Activated naive CD8-positive, alpha-beta T cell treated with anti-CD3 and anti-CD28 coated beads for 36 hours (primary cell): ENCODE measurements around the gene DQX1. TPM values are rescaled to one million over a fixed set of nuclear protein-coding genes. Genes with fewer than 3 reads are reported as not detected.

Experiments
- DNase-seq: peaks from one replicate; pipeline ENCODE4 v3.0.0; 2021
- H3K27ac Mint-ChIP-seq: one replicate; pipeline ENCODE4 v1.8.0; 2022; ENCODE audit warnings: mild to moderate bottlenecking, moderate library complexity, mixed read lengths
- H3K27me3 Mint-ChIP-seq: one replicate; pipeline ENCODE4 v1.8.0; 2022; ENCODE audit warnings: mild to moderate bottlenecking, mixed read lengths
- H3K36me3 Mint-ChIP-seq: one replicate; pipeline ENCODE4 v1.8.0; 2021; ENCODE audit warnings: mild to moderate bottlenecking, mixed read lengths
- H3K4me1 Mint-ChIP-seq: one replicate; pipeline ENCODE4 v1.8.0; 2021; ENCODE audit warnings: mixed read lengths
- H3K4me3 Mint-ChIP-seq: one replicate; pipeline ENCODE4 v1.8.0; 2022; ENCODE audit warnings: mild to moderate bottlenecking, moderate library complexity, mixed read lengths
- H3K9me3 Mint-ChIP-seq: one replicate; pipeline ENCODE4 v1.8.0; 2022; ENCODE audit warnings: mixed read lengths
- total RNA-seq, 2 experiments: library from RNA; stranded (reverse); gene quantifications; one replicate each; pipeline ENCODE4 v1.2.3, GENCODE V29; 2021

DQX1 gene
- total RNA-seq, 2 experiments from 2014 or later: 0.16 to 0.27 TPM

- peak within 1 kb of the TSS; percentile 98 for H3K27ac Mint-ChIP-seq
- H3K27me3 Mint-ChIP-seq: no peaks in the 10 kb centered on the region
- H3K4me1 Mint-ChIP-seq: peaks cover 40% of the 10 kb centered on the region
- H3K4me3 Mint-ChIP-seq: peak within 1 kb of the TSS; percentile 98
- peaks cover 64% of the 10 kb centered on the region for H3K36me3 Mint-ChIP-seq
- peaks cover 2% of the 10 kb centered on the region for H3K9me3 Mint-ChIP-seq
- peak; percentile 96 for DNase-seq
These were observed 3.6 kb upstream of the DQX1 start, which contains the start of the genes AUP1 and HTRA2 for GRCh38 chr2:74529357-74530238. TSS of gene AUP1 (minus strand) at chr2:74529706. CDS start at chr2:74529629, 77 bp downstream. TSS of gene HTRA2 (plus strand) at chr2:74529933. CDS start at chr2:74530007, 74 bp downstream.

DNA sequence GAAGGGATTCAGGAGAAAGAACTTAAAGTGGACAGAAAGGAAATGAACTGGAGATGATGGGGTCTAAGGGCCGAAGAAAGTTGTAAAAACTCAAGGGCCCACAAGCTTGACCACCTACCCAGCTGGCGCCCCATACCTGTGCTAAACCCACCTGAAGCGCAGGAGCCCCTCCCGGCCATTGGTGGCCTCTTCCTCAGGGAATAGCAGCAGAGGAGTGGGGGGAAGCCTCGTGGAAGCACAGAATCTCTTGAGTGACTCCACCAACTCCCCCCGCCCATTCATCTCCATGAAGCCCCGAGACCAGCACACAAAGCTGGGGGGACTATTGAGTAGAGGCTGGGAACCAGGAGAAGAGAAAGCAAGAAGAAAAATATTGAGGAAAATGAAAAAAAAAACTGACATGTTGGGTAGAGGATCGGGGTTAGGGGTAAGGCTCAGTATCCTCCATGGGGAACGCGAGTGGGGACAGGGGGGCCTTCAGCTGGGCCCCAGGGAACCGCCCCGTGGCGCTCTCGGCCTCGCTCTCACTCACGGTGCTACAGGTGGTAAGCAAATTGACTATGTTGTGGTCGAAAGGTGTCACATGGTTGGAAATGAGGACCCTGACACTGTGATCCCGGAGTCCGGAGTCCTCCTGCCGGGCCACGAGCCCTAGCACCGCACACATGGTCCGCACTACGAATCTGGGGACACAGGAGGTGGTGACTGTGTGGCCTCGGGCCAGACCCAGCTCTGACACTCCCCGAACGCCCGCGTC is 2.7 kb upstream of the DQX1 start:
- H3K4me1 Mint-ChIP-seq: peaks cover 40% of the 10 kb centered on the region
- H3K36me3 Mint-ChIP-seq: peaks cover 64% of the 10 kb centered on the region
- H3K9me3 Mint-ChIP-seq: peaks cover 2% of the 10 kb centered on the region
- peak overlapping the region; percentile 98 for H3K27ac Mint-ChIP-seq
- no peaks in the 10 kb centered on the region for H3K27me3 Mint-ChIP-seq
- H3K4me3 Mint-ChIP-seq: peak overlapping the region; percentile 98
- no peak for DNase-seq

GRCh38 chr2:74527741-74528140 is 1.7 kb upstream of the DQX1 start:
- Mint-ChIP-seq H3K4me1 (peaks cover 40% of the 10 kb centered on the region), H3K27ac (no peak overlapping the region), H3K27me3 (no peaks in the 10 kb centered on the region), H3K4me3 (peak overlapping the region; percentile 98), H3K9me3 (peaks cover 2% of the 10 kb centered on the region), H3K36me3 (peaks cover 63% of the 10 kb centered on the region)
- DNase-seq: no peak

DNA sequence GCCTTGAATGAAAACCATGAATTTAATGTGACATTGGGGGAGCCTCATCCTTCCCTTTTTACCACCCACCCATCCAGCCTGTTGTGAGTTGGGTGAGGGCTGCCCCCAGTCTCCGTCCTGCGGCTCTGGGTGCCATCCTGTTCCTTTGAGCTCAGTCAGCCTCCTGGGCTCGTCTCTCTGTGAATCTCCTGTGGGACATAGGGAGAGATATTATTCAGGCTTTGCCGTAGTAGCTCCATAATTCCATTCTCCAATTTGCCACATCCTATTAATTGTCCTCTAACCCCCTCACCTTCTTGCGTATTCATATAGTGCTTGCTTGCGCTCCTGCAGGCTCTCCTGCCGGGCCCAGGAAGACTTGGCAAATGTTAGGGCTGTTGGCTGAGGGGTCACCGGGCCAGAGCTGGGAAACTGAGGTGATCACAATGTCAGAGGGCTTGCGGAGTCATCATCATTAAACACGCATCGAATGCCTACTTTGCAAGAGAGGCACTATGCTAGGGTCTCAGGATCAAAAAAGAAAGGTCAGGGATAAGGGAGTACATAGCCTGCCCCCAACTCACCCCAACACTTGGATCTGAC is 709 bp upstream of the DQX1 start:
- no peak for DNase-seq
- H3K27ac Mint-ChIP-seq: no peak overlapping the region
- no peak overlapping the region for H3K4me3 Mint-ChIP-seq
- peaks cover 33% of the 10 kb centered on the region for H3K4me1 Mint-ChIP-seq
- H3K27me3 Mint-ChIP-seq: no peaks in the 10 kb centered on the region
- H3K36me3 Mint-ChIP-seq: peaks cover 54% of the 10 kb centered on the region
- peaks cover 2% of the 10 kb centered on the region for H3K9me3 Mint-ChIP-seq

DNA sequence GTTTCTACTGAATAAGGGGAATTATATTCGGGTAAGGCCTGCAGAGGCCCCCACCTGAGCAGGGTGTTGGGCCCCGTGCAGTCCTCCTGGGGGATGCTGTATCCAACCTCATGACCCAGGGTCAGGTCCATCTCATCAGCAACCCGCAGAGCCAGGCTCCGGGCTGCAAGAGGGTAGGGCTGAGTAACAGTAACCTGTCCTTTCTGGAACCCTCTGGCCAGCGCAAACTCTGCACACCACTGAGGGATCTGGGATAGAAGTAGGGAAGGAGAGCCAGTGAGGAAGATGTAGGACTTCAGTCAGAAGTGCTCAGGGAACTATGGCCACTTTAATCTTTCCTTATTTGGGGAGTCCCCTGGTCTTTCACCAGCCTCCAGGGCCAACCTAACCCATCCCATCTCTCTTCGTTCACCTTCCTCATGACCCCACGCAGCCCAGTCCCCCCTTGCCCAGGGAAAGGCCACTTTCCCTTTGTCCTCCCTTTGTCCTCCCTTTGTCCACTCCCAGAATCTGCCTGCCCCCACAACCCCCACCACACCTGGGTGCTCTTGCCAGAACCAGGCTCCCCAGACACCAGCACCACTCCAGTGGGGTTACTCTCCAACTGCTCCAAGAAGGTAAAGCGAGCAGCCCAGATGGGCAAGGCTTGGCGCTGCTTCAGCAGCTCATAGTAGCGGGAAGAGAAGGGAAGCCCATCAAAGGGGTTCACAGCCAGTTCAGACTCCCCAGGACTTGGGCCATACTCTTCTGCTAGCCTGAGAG is 895 bp downstream of the DQX1 start:
- Mint-ChIP-seq H3K27ac (peak overlapping the region; percentile 52), H3K9me3 (peaks cover 2% of the 10 kb centered on the region), H3K4me1 (peaks cover 19% of the 10 kb centered on the region), H3K4me3 (no peak overlapping the region), H3K27me3 (peaks cover 6% of the 10 kb centered on the region), H3K36me3 (peaks cover 43% of the 10 kb centered on the region)
- DNase-seq: no peak

- peaks cover 41% of the 10 kb centered on the region for H3K36me3 Mint-ChIP-seq
- no peak overlapping the region for H3K27ac Mint-ChIP-seq
- peaks cover 14% of the 10 kb centered on the region for H3K27me3 Mint-ChIP-seq
- peaks cover 2% of the 10 kb centered on the region for H3K9me3 Mint-ChIP-seq
- H3K4me3 Mint-ChIP-seq: no peak overlapping the region
- peaks cover 19% of the 10 kb centered on the region for H3K4me1 Mint-ChIP-seq
- DNase-seq: no peak
These were observed 2.0 kb downstream of the DQX1 start for GRCh38 chr2:74524005-74524404.

GRCh38 chr2:74522516-74522915 is 3.5 kb downstream of the DQX1 start:
- H3K4me1 Mint-ChIP-seq: peaks cover 8% of the 10 kb centered on the region
- H3K4me3 Mint-ChIP-seq: no peak overlapping the region
- no peak overlapping the region for H3K27ac Mint-ChIP-seq

GRCh38 chr2:74516650-74517049 is 9.4 kb downstream of the DQX1 start:
- peaks cover 14% of the 10 kb centered on the region for H3K36me3 Mint-ChIP-seq
- H3K4me3 Mint-ChIP-seq: peak overlapping the region; percentile 46
- H3K9me3 Mint-ChIP-seq: peaks cover 2% of the 10 kb centered on the region
- H3K27ac Mint-ChIP-seq: no peak overlapping the region
- peaks cover 5% of the 10 kb centered on the region for H3K4me1 Mint-ChIP-seq
- peaks cover 80% of the 10 kb centered on the region for H3K27me3 Mint-ChIP-seq
- no peak for DNase-seq

More at GRCh38 chr2:74522516-74522915, 3.5 kb downstream of the DQX1 start:
- peaks cover 27% of the 10 kb centered on the region for H3K36me3 Mint-ChIP-seq
- peaks cover 2% of the 10 kb centered on the region for H3K9me3 Mint-ChIP-seq
- DNase-seq: no peak
- peaks cover 29% of the 10 kb centered on the region for H3K27me3 Mint-ChIP-seq

- peak; percentile 73 for DNase-seq
- Mint-ChIP-seq H3K27me3 (peaks cover 85% of the 10 kb centered on the region), H3K4me3 (peak overlapping the region; percentile 46), H3K9me3 (peaks cover 2% of the 10 kb centered on the region), H3K27ac (no peak overlapping the region), H3K36me3 (peaks cover 14% of the 10 kb centered on the region), H3K4me1 (peaks cover 7% of the 10 kb centered on the region)
These were observed 9.9 kb downstream of the DQX1 start for GRCh38 chr2:74515981-74516633.

GRCh38 chr2:74515271-74515980 is 10.6 kb downstream of the DQX1 start:
- H3K36me3 Mint-ChIP-seq: peaks cover 14% of the 10 kb centered on the region
- no peak overlapping the region for H3K27ac Mint-ChIP-seq
- peaks cover 2% of the 10 kb centered on the region for H3K9me3 Mint-ChIP-seq
- peak overlapping the region; percentile 45 for H3K4me3 Mint-ChIP-seq
- peaks cover 84% of the 10 kb centered on the region for H3K27me3 Mint-ChIP-seq
- no peak for DNase-seq
- H3K4me1 Mint-ChIP-seq: peaks cover 7% of the 10 kb centered on the region

DNA sequence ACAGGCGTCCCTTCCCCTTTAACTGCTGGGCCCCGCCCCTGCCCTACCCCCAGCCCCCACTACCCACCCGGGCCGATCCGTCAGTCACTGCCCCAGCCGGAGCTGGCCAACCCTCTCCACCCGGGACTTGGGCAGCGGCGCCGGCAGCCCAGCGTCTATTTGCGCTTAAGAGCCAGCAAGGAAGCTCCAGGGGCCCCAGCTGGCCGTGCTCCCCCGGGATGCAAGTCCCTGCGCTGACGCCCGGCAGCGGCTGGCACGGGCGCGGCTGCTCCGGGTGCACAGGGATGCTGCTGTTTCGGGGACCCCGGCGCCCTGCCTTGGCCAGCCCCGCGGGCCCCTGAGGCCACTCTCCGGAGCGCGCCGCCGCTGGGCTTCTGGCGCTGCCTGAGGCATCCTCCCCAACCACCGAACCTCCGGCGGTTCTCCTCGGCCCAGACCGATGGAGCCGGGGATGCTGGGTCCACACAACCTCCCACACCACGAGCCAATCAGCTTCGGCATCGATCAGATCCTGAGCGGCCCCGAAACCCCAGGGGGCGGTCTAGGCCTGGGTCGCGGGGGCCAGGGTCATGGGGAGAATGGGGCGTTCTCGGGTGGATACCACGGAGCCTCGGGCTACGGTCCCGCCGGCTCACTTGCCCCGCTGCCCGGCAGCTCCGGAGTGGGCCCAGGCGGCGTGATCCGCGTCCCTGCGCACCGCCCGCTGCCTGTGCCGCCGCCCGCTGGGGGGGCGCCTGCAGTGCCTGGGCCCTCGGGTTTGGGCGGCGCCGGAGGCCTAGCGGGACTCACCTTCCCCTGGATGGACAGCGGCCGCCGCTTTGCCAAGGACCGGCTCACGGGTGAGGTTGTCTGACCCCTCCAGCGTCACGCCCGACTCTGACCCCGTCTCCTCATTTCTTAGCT is 11.4 kb downstream of the DQX1 start, which contains the start of gene TLX2:
TSS of gene TLX2 (plus strand) at position 83 of the 903 bp plus-strand sequence. CDS start at position 440, 357 bp downstream.
- no peak within 1 kb of the TSS for H3K27ac Mint-ChIP-seq
- H3K9me3 Mint-ChIP-seq: peaks cover 2% of the 10 kb centered on the region
- peaks cover 81% of the 10 kb centered on the region for H3K27me3 Mint-ChIP-seq
- H3K36me3 Mint-ChIP-seq: peaks cover 10% of the 10 kb centered on the region
- peaks cover 9% of the 10 kb centered on the region for H3K4me1 Mint-ChIP-seq
- peak within 1 kb of the TSS; percentile 45 for H3K4me3 Mint-ChIP-seq
- no peak for DNase-seq

DNA sequence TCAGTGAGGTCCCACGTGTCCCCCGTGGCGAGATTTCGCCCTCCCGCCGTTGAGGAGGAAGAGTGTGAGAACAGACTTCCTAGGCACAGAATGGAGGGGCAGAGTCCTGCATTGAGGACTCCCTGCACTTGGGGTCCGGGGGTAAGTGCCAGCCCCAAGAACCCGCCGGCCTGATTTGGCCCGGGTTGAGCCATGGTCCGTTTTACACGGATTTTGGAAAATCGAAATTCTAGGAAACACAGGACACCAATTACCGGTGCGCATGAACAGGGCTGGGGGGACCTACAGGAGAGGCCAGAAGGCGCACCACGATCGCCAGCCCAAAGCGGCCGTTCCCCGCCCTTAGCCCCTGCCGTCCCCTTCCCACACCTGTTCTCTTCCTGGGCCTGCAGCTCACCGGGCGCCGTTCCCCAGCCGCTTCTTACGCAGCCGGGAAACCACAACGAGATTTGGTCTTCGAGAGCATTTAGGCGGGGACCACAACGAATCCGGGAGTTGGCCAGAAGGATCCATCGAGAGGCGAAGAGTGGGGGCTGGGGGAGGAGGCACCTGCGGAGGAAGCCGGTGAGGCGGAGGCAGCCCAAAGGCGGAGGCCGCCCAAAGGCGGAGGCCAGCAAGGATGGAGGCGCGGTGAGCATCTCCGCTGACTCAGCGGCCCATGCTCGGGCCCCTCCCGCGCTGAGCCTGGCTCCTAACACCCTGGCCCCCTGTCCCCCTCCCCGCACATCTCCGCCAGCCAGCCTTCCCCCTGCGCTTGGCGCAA is 12.2 kb downstream of the DQX1 start:
- H3K27me3 Mint-ChIP-seq: peaks cover 76% of the 10 kb centered on the region
- H3K4me1 Mint-ChIP-seq: peaks cover 10% of the 10 kb centered on the region
- peaks cover 2% of the 10 kb centered on the region for H3K9me3 Mint-ChIP-seq
- no peak overlapping the region for H3K4me3 Mint-ChIP-seq
- H3K36me3 Mint-ChIP-seq: peaks cover 10% of the 10 kb centered on the region
- DNase-seq: no peak
- no peak overlapping the region for H3K27ac Mint-ChIP-seq
